GM03348 (cell line): ENCODE results near the gene PSMB10.

ENCODE experiments used
- DNase-seq: peaks from one replicate; pipeline ENCODE4 v3.0.0; 2012; ENCODE audit warnings: low spot score

Gene PSMB10

GRCh38 chr16:67963662-67964321, 27.1 kb upstream of the PSMB10 start:
- DNase-seq, result no peak

GRCh38 chr16:67963292-67963661, 26.6 kb upstream of the PSMB10 start:
- DNase-seq, result no peak

GRCh38 chr16:67962135-67962534, 25.5 kb upstream of the PSMB10 start:
- DNase-seq, result no peak

- DNase-seq, result no peak
Measured at GRCh38 chr16:67961551-67961957, 24.9 kb upstream of the PSMB10 start.

GRCh38 chr16:67959536-67960329, 23.1 kb upstream of the PSMB10 start:
- peak; percentile 86 for DNase-seq

GRCh38 chr16:67957622-67958021, 21.0 kb upstream of the PSMB10 start:
- DNase-seq, result no peak

GRCh38 chr16:67954421-67955196, 18.0 kb upstream of the PSMB10 start:
- no peak for DNase-seq

GRCh38 chr16:67953641-67954375, 17.2 kb upstream of the PSMB10 start:
- no peak for DNase-seq

GRCh38 chr16:67951485-67951884, 14.8 kb upstream of the PSMB10 start:
- no peak for DNase-seq

GRCh38 chr16:67950335-67950843, 13.7 kb upstream of the PSMB10 start:
- no peak for DNase-seq

- DNase-seq, result no peak
Measured at GRCh38 chr16:67949645-67950044, 13.0 kb upstream of the PSMB10 start.

GRCh38 chr16:67948015-67948414, 11.4 kb upstream of the PSMB10 start:
- no peak for DNase-seq

GRCh38 chr16:67946966-67947558, 10.4 kb upstream of the PSMB10 start:
- DNase-seq, result no peak

GRCh38 chr16:67946128-67946569, 9.5 kb upstream of the PSMB10 start:
- DNase-seq, result no peak

- DNase-seq, result no peak
Measured at GRCh38 chr16:67945392-67945933, 8.8 kb upstream of the PSMB10 start.

- DNase-seq, result no peak
Measured at GRCh38 chr16:67944690-67945391, 8.2 kb upstream of the PSMB10 start.

- no peak for DNase-seq
Measured at GRCh38 chr16:67943619-67944504, 7.2 kb upstream of the PSMB10 start, which contains the start of gene LCAT. Gene LCAT, minus strand, starts transcription at chr16:67944120. Its CDS starts 19 bp downstream, at chr16:67944101.

- DNase-seq, result no peak
Measured at GRCh38 chr16:67943256-67943618, 6.6 kb upstream of the PSMB10 start.

GRCh38 chr16:67942510-67943255, 6.0 kb upstream of the PSMB10 start:
- DNase-seq, result no peak
